ENCODE results near the gene THSD8.

THSD8 gene

GRCh38 chr19:12779162-12779993, 22.5 kb upstream of the THSD8 start:
- DNase-seq (ENCODE audit: low spot score) = no peak

GRCh38 chr19:12782174-12782423, 19.8 kb upstream of the THSD8 start:
- DNase-seq (ENCODE audit: low spot score) = no peak

- peak; percentile 63 for DNase-seq (ENCODE audit: low spot score)
Observed at GRCh38 chr19:12782424-12783290, 19.2 kb upstream of the THSD8 start.

DNA sequence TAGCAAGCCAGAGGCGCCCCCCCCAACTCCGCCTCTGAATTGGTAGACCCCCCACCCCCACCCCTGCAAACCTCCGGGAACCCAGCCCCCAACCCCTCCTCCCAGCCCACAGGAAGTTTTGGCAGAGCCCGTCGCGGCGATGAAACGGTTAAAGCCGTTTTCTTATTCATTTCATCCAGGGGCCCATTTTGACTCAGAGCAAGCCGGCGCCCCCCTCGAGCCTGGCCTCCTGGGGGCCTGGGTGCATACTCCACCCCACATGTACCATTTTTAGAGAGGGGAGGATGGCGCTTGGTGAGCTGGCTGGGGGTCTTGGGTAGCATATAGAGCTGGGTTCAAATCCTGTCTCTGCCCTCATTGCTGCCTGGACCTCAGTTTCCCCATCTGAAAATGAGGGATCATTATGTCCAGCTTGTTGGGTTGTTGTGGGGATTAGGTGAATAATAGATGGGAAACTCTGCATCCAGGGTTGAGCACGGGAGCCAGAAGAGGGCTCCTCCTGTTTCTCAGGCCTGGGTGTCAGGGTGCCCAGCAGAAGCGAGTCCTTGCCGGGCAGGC, 18.5 kb upstream of the THSD8 start:
- no peak for DNase-seq (ENCODE audit: low spot score)

DNA sequence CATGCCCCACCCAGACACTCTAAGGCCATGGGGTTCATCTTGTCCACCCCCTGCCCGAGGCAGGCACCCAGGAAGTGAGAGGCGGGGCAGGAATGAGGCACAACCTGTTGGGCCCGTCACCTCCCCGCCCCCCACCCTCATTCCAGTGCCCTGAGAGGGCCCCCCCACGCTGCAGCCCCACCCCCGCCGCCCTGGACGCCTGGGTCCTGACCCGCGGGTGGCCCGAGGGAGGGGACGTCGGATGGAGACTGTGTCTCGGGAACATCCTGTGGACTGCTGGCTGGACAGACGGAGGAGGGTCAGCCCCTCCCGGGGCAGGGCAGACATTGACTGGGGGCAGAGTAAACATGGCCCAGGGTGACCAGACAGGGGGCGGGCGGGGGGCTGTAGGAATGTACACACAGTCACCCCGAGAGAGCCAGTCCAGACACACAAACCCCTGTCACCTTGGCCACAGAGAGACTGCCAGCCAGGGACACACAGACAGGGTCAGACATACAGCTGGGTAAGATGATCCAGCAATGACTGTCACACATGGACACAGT, 17.9 kb upstream of the THSD8 start:
- DNase-seq (ENCODE audit: low spot score) = no peak

DNA sequence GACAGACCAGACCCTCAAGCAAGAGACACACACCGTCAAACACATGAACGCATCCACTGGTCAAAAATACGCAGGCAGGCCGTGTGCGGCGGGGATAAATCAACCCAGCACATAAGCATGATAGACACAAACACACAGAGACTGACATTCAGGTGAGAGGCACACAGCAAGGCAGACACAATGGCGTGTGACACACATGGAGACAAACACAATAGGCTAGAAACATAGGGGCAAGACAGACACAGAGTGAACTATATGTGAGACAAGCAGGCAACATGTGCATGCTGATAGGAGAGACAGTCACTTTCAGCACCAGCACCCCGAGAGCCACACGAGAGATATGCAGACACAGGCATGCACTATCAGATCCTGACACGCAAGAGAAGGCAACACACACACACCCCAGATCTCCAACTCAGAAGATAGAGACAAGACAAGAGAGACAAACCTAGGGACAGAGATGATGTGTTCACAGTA, 17.4 kb upstream of the THSD8 start:
- no peak for DNase-seq (ENCODE audit: low spot score)

DNA sequence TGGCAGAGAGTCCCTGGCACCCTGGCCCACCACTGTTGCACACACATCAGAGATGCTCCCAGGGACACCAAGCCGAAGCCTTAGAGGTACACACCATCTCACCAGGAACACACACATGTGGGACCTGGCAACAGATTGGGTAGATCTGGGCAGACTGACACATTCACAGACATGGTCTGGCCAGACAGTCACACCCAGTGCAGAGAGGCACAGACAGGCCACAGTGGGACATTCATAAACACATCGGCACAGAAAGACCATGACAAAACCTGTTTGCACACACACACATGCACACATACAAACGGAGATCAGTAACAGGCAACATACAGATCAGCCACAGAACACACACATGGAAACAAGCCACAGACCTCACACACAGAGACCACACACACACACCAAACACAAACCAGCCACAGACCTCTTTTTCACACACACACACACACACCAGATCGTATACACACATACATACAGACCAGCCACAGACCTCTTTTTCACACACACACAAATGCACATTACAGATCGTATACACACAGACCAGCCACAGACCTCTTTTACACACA, 16.9 kb upstream of the THSD8 start:
- DNase-seq (ENCODE audit: low spot score) = no peak

DNA sequence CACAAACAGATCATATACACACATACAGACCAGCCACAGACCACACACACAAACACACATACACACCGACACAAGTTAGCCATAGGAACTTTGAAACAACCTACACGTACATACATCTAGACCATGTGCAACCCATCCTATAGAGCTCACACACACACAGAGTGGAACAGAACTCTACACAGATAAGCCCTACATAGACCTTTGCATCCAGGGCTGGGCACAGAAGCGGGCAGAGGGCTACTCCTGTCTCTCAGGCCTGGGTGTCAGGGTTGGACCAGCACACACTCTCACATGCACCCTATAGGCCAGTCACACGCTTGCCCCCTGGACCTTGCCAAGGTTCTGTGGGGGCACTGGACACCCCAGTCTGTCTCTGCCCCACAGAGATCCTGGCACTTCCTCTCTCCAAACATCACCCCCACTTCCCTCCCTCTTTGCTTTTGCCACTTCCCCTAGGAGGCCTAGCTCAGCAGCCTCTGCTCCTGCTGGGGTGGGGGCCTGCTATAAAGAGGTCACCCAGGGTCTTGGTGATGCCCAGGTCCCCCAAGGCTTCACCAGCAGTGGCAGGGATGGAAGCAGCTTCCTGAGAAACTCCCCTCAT, 16.3 kb upstream of the THSD8 start:
- DNase-seq (ENCODE audit: low spot score) = no peak

- DNase-seq (ENCODE audit: low spot score) = no peak
Observed at GRCh38 chr19:12786141-12786870, 15.6 kb upstream of the THSD8 start.

DNA sequence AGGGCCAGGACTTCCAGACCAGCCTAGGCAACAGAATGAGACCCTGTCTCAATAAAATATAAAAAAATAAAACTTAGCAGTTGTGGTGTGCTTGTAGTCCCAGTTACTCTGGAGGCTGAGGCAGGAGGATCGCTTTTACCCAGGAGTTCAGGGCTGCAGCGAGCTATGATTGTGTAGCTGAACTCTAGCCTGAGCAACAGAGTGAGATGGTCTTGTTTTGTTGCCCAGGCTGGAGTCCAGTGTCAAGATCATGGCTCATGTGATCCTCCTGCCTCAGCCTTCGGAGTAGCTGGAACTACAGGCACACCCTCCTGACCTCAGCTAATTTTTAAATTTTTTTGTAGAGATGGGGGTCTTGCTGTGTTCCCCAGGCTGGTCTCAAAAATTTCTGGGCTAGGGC, 14.9 kb upstream of the THSD8 start:
- no peak for DNase-seq (ENCODE audit: low spot score)

GRCh38 chr19:12787458-12787857, 14.4 kb upstream of the THSD8 start:
- DNase-seq (ENCODE audit: low spot score) = no peak

DNA sequence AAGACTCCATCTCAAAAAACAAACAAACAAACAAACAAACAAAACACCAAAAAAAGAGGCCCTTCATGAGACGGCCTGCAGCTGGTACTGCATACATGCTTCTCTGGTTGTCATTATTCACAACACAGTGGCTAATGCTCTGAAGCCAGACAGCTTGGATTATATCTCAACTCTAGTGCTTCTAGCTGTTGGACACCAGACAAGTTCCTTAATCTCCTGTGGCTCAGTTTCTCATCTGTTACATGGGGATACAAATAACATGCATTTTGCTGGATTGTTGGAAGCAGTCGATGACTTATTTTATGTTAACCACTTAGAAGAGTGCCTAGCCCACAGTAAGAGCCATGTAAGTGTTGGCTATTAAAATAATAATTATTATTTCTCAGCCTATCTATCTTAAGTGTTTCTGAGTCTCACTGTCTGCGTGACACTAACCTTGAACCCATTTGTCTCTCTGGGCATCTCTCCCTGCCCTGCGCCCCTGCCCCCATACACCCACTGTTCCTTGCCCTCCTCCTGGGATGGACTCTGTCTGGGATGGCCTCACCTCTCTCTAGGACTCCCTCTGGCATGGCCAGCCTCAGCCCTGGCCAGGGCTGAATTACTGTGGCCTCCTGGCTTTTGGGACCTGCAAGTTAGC, 13.7 kb upstream of the THSD8 start:
- no peak for DNase-seq (ENCODE audit: low spot score)

DNA sequence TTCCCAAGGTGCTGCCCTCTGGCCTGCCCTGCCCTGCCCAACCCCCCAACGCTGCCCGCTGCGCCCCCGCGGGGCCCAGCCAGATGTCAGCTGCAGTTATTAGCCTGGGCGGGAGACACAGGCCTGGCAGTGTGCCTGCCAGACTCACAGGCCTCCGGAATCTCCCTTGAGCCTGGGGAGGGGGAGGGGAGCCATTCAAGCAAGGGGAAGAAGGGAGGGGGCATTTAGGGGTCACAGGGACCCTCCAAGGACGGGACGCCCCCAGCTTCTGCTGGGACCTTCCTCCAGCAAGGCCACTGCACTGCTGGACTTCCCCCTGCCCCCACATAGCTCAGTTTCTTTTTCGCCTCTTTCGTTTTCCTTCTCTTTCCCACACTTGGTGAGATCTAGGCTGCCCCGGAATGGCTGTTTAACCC, 13.2 kb upstream of the THSD8 start:
- DNase-seq (ENCODE audit: low spot score) = peak; percentile 63

- DNase-seq (ENCODE audit: low spot score) = no peak
Observed at GRCh38 chr19:12789098-12789903, 12.6 kb upstream of the THSD8 start.

DNA sequence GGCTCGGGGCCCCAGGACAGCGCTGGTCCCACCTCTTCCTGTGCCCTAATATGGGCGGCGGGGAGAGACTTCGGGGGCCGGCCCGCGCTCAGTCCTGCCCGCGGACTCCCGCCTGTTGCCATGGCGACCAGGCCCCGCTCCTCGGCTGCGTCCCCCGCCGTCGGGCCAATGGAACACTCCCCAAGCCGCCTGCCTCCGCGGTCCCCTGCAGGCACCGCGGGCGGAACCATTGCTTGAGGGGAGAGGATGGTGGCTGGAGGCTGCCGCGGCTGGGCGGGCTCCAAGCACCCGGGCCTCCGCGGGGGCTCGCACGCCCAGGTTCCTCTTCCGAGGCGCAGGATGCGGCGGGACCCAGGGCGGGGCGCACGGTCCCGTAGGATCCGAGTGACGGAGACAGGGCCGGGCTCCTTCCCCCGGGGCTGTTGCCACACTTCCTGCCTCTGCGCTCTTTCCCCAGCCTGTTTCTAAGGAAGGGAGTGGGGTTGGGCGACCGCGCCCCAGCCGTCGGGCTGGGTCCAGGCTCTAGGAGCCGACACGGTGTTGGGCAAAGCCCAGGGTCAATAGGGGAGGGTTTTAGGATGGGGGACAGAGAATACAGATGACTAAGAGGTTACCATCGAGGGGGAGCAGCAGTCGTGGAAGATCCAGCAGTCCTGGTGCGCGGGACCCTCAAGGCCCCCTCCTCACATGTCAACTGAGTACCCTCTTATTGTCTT, 11.8 kb upstream of the THSD8 start:
- DNase-seq (ENCODE audit: low spot score) = peak; percentile 91

DNA sequence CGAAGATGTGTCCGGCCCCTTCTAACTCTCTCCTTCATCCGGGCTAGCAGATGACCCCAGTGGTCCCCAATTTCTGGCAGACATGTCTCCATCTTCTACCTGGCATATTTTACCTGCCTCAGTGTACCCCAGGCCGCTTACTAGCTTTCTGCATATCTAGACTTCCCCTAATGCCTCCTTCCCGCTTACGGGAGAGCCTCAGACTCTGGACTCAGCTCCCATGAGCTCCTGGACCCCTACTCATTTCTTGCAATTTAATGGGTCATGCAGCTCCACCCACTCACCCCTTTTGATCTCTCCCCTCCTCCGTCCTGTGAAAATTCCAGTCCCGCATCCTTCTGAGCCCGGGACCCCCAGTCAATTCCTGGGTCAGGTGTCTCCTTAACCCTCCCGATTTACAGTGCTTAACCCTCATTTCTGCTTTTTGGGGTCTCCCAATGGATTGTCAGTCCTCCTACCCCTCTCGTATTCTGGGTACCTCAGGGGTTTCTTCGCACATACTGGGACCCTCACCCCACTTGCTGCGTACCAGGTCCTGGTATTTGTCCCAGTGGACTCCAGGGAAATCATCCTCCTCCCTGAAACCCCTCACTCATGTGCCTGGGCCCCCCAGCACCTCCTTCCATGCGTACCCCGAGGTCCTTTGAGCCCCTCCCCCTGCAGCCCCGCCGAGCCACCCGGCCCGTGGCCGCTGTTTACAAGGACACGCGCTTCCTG, 11.1 kb upstream of the THSD8 start:
- no peak for DNase-seq (ENCODE audit: low spot score)

DNA sequence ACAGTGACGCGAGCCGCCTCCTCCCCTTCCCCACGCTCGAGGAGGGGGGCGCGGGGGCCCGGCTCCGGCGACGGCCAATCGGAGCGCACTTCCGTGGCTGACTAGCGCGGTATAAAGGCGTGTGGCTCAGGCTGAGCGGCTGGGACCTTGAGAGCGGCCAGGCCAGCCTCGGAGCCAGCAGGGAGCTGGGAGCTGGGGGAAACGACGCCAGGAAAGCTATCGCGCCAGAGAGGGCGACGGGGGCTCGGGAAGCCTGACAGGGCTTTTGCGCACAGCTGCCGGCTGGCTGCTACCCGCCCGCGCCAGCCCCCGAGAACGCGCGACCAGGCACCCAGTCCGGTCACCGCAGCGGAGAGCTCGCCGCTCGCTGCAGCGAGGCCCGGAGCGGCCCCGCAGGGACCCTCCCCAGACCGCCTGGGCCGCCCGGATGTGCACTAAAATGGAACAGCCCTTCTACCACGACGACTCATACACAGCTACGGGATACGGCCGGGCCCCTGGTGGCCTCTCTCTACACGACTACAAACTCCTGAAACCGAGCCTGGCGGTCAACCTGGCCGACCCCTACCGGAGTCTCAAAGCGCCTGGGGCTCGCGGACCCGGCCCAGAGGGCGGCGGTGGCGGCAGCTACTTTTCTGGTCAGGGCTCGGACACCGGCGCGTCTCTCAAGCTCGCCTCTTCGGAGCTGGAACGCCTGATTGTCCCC, 10.4 kb upstream of the THSD8 start, which contains the start of gene JUNB:
Gene JUNB, plus strand, starts transcription at position 142 of the 706 bp plus-strand sequence. Its CDS starts 286 bp downstream, at position 428.
- DNase-seq (ENCODE audit: low spot score) = peak; percentile 73
